CD8-positive, alpha-beta memory T cell (primary cell): Measurements from ENCODE around the gene KCTD7. TPM values are rescaled to one million over a fixed set of nuclear protein-coding genes. Genes with fewer than 3 reads are reported as not detected.
"Not testable (repeated sequence)": the region's sequence is repeated elsewhere in the genome, so short reads cannot be mapped to it uniquely, and the experiment has no call there.

Source experiments
- CTCF ChIA-PET: fragments of 350-600 bp; sonication (Branson Sonifier 250); formaldehyde crosslinking; loops from one replicate; lab custom pipeline; 2021; ENCODE audit warnings: antibody characterized with exemption; lab: Charles Lee
- POLR2A ChIA-PET: fragments of 350-600 bp; sonication (Branson Sonifier 250); formaldehyde crosslinking; loops from one replicate; lab custom pipeline; 2021; ENCODE audit warnings: antibody characterized with exemption; lab: Charles Lee
- DNase-seq, 5 donors: peaks; one replicate each; pipeline versions ENCODE4 v3.0.0 to v3.0.0-alpha.2; 2020 to 2022; ENCODE audit warnings: mixed read lengths in 1 of 5
- H3K27ac ChIP-seq: one replicate; pipeline ENCODE4 v1.7.0; 2013; ENCODE audit warnings: low read depth, mild to moderate bottlenecking, low read length, moderate library complexity
- H3K27me3 ChIP-seq: 2 replicates; pipeline ENCODE4 v1.7.0; 2013; ENCODE audit warnings: low read length, mild to moderate bottlenecking; ENCODE audit not compliant: insufficient read depth, poor library complexity, severe bottlenecking
- H3K36me3 ChIP-seq: 2 replicates; pipeline ENCODE4 v1.7.0; 2013; ENCODE audit warnings: mild to moderate bottlenecking, low read length, moderate library complexity; ENCODE audit not compliant: insufficient read depth
- H3K4me1 ChIP-seq: 2 replicates; pipeline ENCODE4 v1.7.0; 2013; ENCODE audit warnings: mild to moderate bottlenecking, low read length, moderate library complexity; ENCODE audit not compliant: insufficient read depth
- H3K4me3 ChIP-seq: 2 replicates; pipeline ENCODE4 v1.7.0; 2013; ENCODE audit warnings: mild to moderate bottlenecking, low read length
- H3K9me3 ChIP-seq: 2 replicates; pipeline ENCODE4 v1.7.0; 2013; ENCODE audit warnings: mild to moderate bottlenecking, low read length
- H3K27ac Mint-ChIP-seq, 8 donors: one replicate each; pipeline ENCODE4 v1.8.0; 2020 to 2021; ENCODE audit warnings: mixed read lengths in 8 of 8, mild to moderate bottlenecking in 6 of 8, inconsistent platforms in 3 of 8, moderate library complexity in 3 of 8
- H3K27me3 Mint-ChIP-seq, 2 donors: one replicate each; pipeline ENCODE4 v1.8.0; 2020 to 2021; ENCODE audit warnings: mixed read lengths in 2 of 2, mild to moderate bottlenecking in 1 of 2, moderate library complexity in 1 of 2
- H3K36me3 Mint-ChIP-seq, 3 donors: one replicate each; pipeline ENCODE4 v1.8.0; 2020 to 2021; ENCODE audit warnings: mixed read lengths in 3 of 3, inconsistent platforms in 1 of 3, mild to moderate bottlenecking in 1 of 3
- H3K4me1 Mint-ChIP-seq, 3 donors: one replicate each; pipeline ENCODE4 v1.8.0; 2020 to 2021; ENCODE audit warnings: mixed read lengths in 3 of 3, inconsistent platforms in 1 of 3, mild to moderate bottlenecking in 1 of 3
- H3K4me3 Mint-ChIP-seq, 7 donors: one replicate each; pipeline ENCODE4 v1.8.0; 2020 to 2021; ENCODE audit warnings: mixed read lengths in 7 of 7, mild to moderate bottlenecking in 6 of 7, moderate library complexity in 4 of 7, inconsistent platforms in 2 of 7
- H3K9me3 Mint-ChIP-seq, 5 donors: one replicate each; pipeline ENCODE4 v1.8.0; 2020 to 2022; ENCODE audit warnings: mixed read lengths in 5 of 5, mild to moderate bottlenecking in 3 of 5, moderate library complexity in 2 of 5, inconsistent platforms in 1 of 5
- polyA plus RNA-seq: library from polyadenylated mRNA; unstranded; fragments of 300-500 nt; fragmentation: Illumina TruSeq; gene quantifications from one replicate; pipeline ENCODE4 v1.2.3, GENCODE V29; 2021
- total RNA-seq, 2 experiments: library from RNA; stranded (reverse); gene quantifications; one replicate each; pipeline ENCODE4 v1.2.3, GENCODE V29; 2021

Gene KCTD7
- total and polyA plus RNA-seq, 3 experiments from 2014 or later, result 11.6 to 17.1 (median 12.5) TPM

- Mint-ChIP-seq H3K4me1 (peaks cover 0 to 8% (median 0%) of the 10 kb centered on the region in 3 donors), H3K27ac (peak overlapping the region in 1 of 8 donors; percentile 42), H3K9me3 (no peaks in the 10 kb centered on the region), H3K36me3 (peaks cover 0 to 13% (median 0%) of the 10 kb centered on the region in 3 donors), H3K4me3 (no peak overlapping the region), H3K27me3 (no peaks in the 10 kb centered on the region)
- no peak overlapping the region for H3K27ac ChIP-seq
- H3K36me3 ChIP-seq, result no peaks in the 10 kb centered on the region
- DNase-seq, result no peak
- no peaks in the 10 kb centered on the region for H3K27me3 ChIP-seq
- POLR2A ChIA-PET, result no interaction called here
- no peak overlapping the region for H3K4me3 ChIP-seq
- no peaks in the 10 kb centered on the region for H3K9me3 ChIP-seq
- H3K4me1 ChIP-seq, result no peaks in the 10 kb centered on the region
- CTCF ChIA-PET, result interaction anchor here (1.5 kb wide), 1 partner anchor 10 kb away, joined by 4 read pairs; no protein-coding TSS in a partner anchor
These were observed 40.8 kb downstream of the KCTD7 start for GRCh38 chr7:66669496-66669895.

- Mint-ChIP-seq H3K4me1 (peaks cover 0 to 5% (median 0%) of the 10 kb centered on the region in 3 donors), H3K36me3 (peaks cover 0 to 13% (median 0%) of the 10 kb centered on the region in 3 donors), H3K9me3 (no peaks in the 10 kb centered on the region), H3K27ac (peak overlapping the region in 1 of 8 donors; percentile 12), H3K27me3 (no peaks in the 10 kb centered on the region), H3K4me3 (no peak overlapping the region)
- POLR2A ChIA-PET, result interaction anchor here (0.7 kb wide), 1 partner anchor 11 kb away, joined by 5 read pairs; no protein-coding TSS in a partner anchor
- no peaks in the 10 kb centered on the region for H3K4me1 ChIP-seq
- H3K9me3 ChIP-seq, result no peaks in the 10 kb centered on the region
- H3K27ac ChIP-seq, result no peak overlapping the region
- CTCF ChIA-PET, result interaction anchor here (1.5 kb wide), 1 partner anchor 11 kb away, joined by 4 read pairs; no protein-coding TSS in a partner anchor
- H3K27me3 ChIP-seq, result no peaks in the 10 kb centered on the region
- H3K4me3 ChIP-seq, result no peak overlapping the region
- H3K36me3 ChIP-seq, result no peaks in the 10 kb centered on the region
- no peak for DNase-seq
These were observed 42.4 kb downstream of the KCTD7 start for GRCh38 chr7:66671034-66671433.

GRCh38 chr7:66671486-66671885, 42.8 kb downstream of the KCTD7 start:
- POLR2A ChIA-PET, result interaction anchor here (0.5 kb wide), 1 partner anchor 143 kb away, joined by 3 read pairs; no protein-coding TSS in a partner anchor
- H3K9me3 ChIP-seq, H3K4me1 Mint-ChIP-seq, H3K27me3 Mint-ChIP-seq, CTCF ChIA-PET, H3K36me3 ChIP-seq, H3K4me3 Mint-ChIP-seq, H3K4me1 ChIP-seq, H3K9me3 Mint-ChIP-seq, H3K4me3 ChIP-seq, DNase-seq, H3K27me3 ChIP-seq, H3K27ac ChIP-seq: not testable (repeated sequence)
- H3K36me3 Mint-ChIP-seq, result peaks cover 0 to 13% (median 0%) of the 10 kb centered on the region in 3 donors
- H3K27ac Mint-ChIP-seq, result peak overlapping the region in 1 of 8 donors; percentile 12

GRCh38 chr7:66672432-66673123, 43.9 kb downstream of the KCTD7 start:
- H3K36me3 ChIP-seq, H3K27me3 Mint-ChIP-seq, H3K27ac Mint-ChIP-seq, H3K4me3 ChIP-seq, DNase-seq, H3K27me3 ChIP-seq, POLR2A ChIA-PET, H3K4me3 Mint-ChIP-seq, H3K4me1 ChIP-seq, H3K9me3 Mint-ChIP-seq, H3K27ac ChIP-seq, CTCF ChIA-PET, H3K9me3 ChIP-seq, H3K4me1 Mint-ChIP-seq: not testable (repeated sequence)
- H3K36me3 Mint-ChIP-seq, result peaks cover 0 to 13% (median 0%) of the 10 kb centered on the region in 3 donors

GRCh38 chr7:66673124-66673640, 44.5 kb downstream of the KCTD7 start:
- H3K27me3 ChIP-seq, POLR2A ChIA-PET, H3K27ac ChIP-seq, DNase-seq, H3K4me1 ChIP-seq, H3K9me3 Mint-ChIP-seq, H3K27ac Mint-ChIP-seq, H3K4me1 Mint-ChIP-seq, H3K27me3 Mint-ChIP-seq, H3K4me3 Mint-ChIP-seq, H3K9me3 ChIP-seq, H3K4me3 ChIP-seq, H3K36me3 ChIP-seq: not testable (repeated sequence)
- CTCF ChIA-PET, result interaction anchor here (1.4 kb wide), 1 partner anchor 115 kb away, joined by 3 read pairs; no protein-coding TSS in a partner anchor
- H3K36me3 Mint-ChIP-seq, result peaks cover 0 to 13% (median 0%) of the 10 kb centered on the region in 3 donors

- ChIA-PET POLR2A (no interaction called here), CTCF (no interaction called here)
- no peak overlapping the region for H3K27ac ChIP-seq
- no peaks in the 10 kb centered on the region for H3K36me3 ChIP-seq
- peaks cover 0 to 4% (median 0%) of the 10 kb centered on the region in 3 donors for H3K36me3 Mint-ChIP-seq
- no peaks in the 10 kb centered on the region for H3K9me3 ChIP-seq
- H3K27me3 Mint-ChIP-seq, result no peaks in the 10 kb centered on the region
- peaks cover 19 to 46% (median 30%) of the 10 kb centered on the region in 3 donors for H3K4me1 Mint-ChIP-seq
- no peaks in the 10 kb centered on the region for H3K27me3 ChIP-seq
- no peak overlapping the region for H3K4me3 ChIP-seq
- DNase-seq, result no peak
- peak overlapping the region; percentile 63 to 100 (median 98) for H3K27ac Mint-ChIP-seq
- H3K4me3 Mint-ChIP-seq, result peak overlapping the region in 4 of 7 donors; percentile 12 to 48 (median 26)
- peaks cover 13% of the 10 kb centered on the region for H3K4me1 ChIP-seq
- H3K9me3 Mint-ChIP-seq, result no peaks in the 10 kb centered on the region
These were observed 51.1 kb downstream of the KCTD7 start for GRCh38 chr7:66679633-66680244.

GRCh38 chr7:66681491-66682349, 53.0 kb downstream of the KCTD7 start:
- H3K27me3 ChIP-seq, result no peaks in the 10 kb centered on the region
- peaks cover 19 to 54% (median 34%) of the 10 kb centered on the region in 3 donors for H3K4me1 Mint-ChIP-seq
- H3K27ac ChIP-seq, result peak overlapping the region; percentile 99
- peak; percentile 92 to 98 (median 94) for DNase-seq
- H3K9me3 ChIP-seq, result no peaks in the 10 kb centered on the region
- ChIA-PET CTCF (interaction anchor here (1.3 kb wide), 1 partner anchor 28 kb away, joined by 6 read pairs; no protein-coding TSS in a partner anchor), POLR2A (interaction anchor here (0.6 to 2.5 kb wide), 2 partner anchors 11 to 28 kb away, joined by 5 to 9 read pairs; no protein-coding TSS in a partner anchor)
- peak overlapping the region; percentile 88 to 97 (median 92) for H3K4me3 Mint-ChIP-seq
- H3K4me1 ChIP-seq, result peaks cover 13% of the 10 kb centered on the region
- peaks cover 0 to 4% (median 4%) of the 10 kb centered on the region in 3 donors for H3K36me3 Mint-ChIP-seq
- no peaks in the 10 kb centered on the region for H3K9me3 Mint-ChIP-seq
- peak overlapping the region; percentile 96 for H3K4me3 ChIP-seq
- no peaks in the 10 kb centered on the region for H3K36me3 ChIP-seq
- peak overlapping the region; percentile 95 to 100 (median 98) for H3K27ac Mint-ChIP-seq
- no peaks in the 10 kb centered on the region for H3K27me3 Mint-ChIP-seq
